Ascending aorta (tissue), 2 donors: ENCODE measurements around the gene RASGEF1B. TPM values are rescaled to one million over a fixed set of nuclear protein-coding genes. Genes with fewer than 3 reads are reported as not detected.

Experiments used
- DNase-seq, 2 donors: peaks; one replicate each; pipeline ENCODE4 v3.0.0-alpha.2; 2019; ENCODE audit warnings: low spot score in 2 of 2
- H3K27ac ChIP-seq, 2 donors: fragments of 200-600 bp; sonication (generic); one replicate each; pipeline ENCODE4 v1.5.1; 2016 to 2017; ENCODE audit warnings: mild to moderate bottlenecking in 1 of 2
- H3K27me3 ChIP-seq: fragments of 200-600 bp; sonication (generic); one replicate; pipeline ENCODE4 v1.5.1; 2017
- H3K36me3 ChIP-seq, 2 donors: fragments of 200-600 bp; sonication (generic); one replicate each; pipeline ENCODE4 v1.5.1; 2016
- H3K4me1 ChIP-seq, 2 donors: fragments of 200-600 bp; sonication (generic); one replicate each; pipeline ENCODE4 v1.5.1; 2016 to 2017; ENCODE audit warnings: mild to moderate bottlenecking in 1 of 2
- H3K4me3 ChIP-seq, 2 donors: fragments of 200-600 bp; sonication (generic); one replicate each; pipeline ENCODE4 v1.5.1; 2016 to 2017; ENCODE audit warnings: mild to moderate bottlenecking in 1 of 2
- H3K9me3 ChIP-seq, 2 donors: fragments of 200-600 bp; sonication (generic); one replicate each; pipeline ENCODE4 v1.5.1; 2016
- intact Hi-C: fragments of 100-400 bp; cut with DNase I; formaldehyde crosslinking; loops from one replicate; pipeline ENCODE4 v1.15.1; 2023
- total RNA-seq: library from RNA; depleted of rRNA; stranded (reverse); fragments of >200 nt; gene quantifications from one replicate; pipeline ENCODE4 v1.1.0, GENCODE V29; 2016
- TF ChIP-seq, protein P1 (sequence below), 3 experiments: fragments of 200-600 bp in 2 of 3; fragments of 450-650 bp in 1 of 3; sonication (generic) in 2 of 3; IDR thresholded peaks; one replicate each; pipeline ENCODE4 v1.5.1; 2016 to 2019; ENCODE audit warnings: antibody characterized with exemption in 3 of 3, mild to moderate bottlenecking in 1 of 3, moderate library complexity in 1 of 3

Gene RASGEF1B
- total RNA-seq, 1 donor from 2014 or later, result 8.4 TPM

- Histone ChIP-seq H3K27me3 (no peaks in the 10 kb centered on the region), H3K36me3 (no peaks in the 10 kb centered on the region), H3K4me1 (no peaks in the 10 kb centered on the region), H3K9me3 (no peaks in the 10 kb centered on the region), H3K4me3 (no peak overlapping the region), H3K27ac (no peak overlapping the region)
- intact Hi-C loops, result no loop called here
- TF ChIP-seq, protein P1, sequence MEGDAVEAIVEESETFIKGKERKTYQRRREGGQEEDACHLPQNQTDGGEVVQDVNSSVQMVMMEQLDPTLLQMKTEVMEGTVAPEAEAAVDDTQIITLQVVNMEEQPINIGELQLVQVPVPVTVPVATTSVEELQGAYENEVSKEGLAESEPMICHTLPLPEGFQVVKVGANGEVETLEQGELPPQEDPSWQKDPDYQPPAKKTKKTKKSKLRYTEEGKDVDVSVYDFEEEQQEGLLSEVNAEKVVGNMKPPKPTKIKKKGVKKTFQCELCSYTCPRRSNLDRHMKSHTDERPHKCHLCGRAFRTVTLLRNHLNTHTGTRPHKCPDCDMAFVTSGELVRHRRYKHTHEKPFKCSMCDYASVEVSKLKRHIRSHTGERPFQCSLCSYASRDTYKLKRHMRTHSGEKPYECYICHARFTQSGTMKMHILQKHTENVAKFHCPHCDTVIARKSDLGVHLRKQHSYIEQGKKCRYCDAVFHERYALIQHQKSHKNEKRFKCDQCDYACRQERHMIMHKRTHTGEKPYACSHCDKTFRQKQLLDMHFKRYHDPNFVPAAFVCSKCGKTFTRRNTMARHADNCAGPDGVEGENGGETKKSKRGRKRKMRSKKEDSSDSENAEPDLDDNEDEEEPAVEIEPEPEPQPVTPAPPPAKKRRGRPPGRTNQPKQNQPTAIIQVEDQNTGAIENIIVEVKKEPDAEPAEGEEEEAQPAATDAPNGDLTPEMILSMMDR (IDR thresholded peaks at IDR 0.05), result no peak
- DNase-seq, result no peak
Measured at GRCh38 chr4:81399306-81400086, 72.2 kb downstream of the RASGEF1B start.

- no peak overlapping the region for H3K4me3 ChIP-seq
- no peaks in the 10 kb centered on the region for H3K36me3 ChIP-seq
- H3K4me1 ChIP-seq, result no peaks in the 10 kb centered on the region
- no peak overlapping the region for H3K27ac ChIP-seq
- no peak for DNase-seq
- TF ChIP-seq, protein P1 (IDR thresholded peaks at IDR 0.05), result no peak
- no peaks in the 10 kb centered on the region for H3K9me3 ChIP-seq
- intact Hi-C loops, result no loop called here
- H3K27me3 ChIP-seq, result no peaks in the 10 kb centered on the region
Measured at GRCh38 chr4:81398379-81398778, 73.3 kb downstream of the RASGEF1B start.

GRCh38 chr4:81397635-81398034, 74.1 kb downstream of the RASGEF1B start:
- intact Hi-C loops, result no loop called here
- Histone ChIP-seq H3K27me3 (no peaks in the 10 kb centered on the region), H3K27ac (no peak overlapping the region), H3K36me3 (no peaks in the 10 kb centered on the region), H3K4me1 (no peaks in the 10 kb centered on the region), H3K9me3 (no peaks in the 10 kb centered on the region), H3K4me3 (no peak overlapping the region)
- DNase-seq, result no peak
- TF ChIP-seq, protein P1 (IDR thresholded peaks at IDR 0.05), result no peak

DNA sequence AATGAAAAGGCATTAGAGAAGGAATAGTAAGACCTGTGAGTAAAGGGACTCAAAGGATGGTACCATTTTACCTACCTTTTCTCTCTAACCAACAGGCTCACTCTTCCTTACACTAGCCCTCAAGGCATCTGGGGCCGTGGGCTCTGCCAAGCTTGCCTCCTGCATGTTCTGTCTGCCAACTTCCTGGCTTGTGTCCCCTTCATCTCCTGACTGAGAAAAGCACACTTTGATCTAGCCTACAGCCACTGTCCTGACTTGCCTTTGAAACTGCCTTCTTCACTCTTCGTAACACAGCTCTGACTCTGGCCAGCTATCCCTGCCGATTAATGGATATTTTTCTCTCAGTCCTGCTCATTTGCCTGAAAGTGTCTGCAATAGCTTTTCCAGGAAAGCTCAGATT, 76.5 kb downstream of the RASGEF1B start:
- no peaks in the 10 kb centered on the region for H3K9me3 ChIP-seq
- TF ChIP-seq, protein P1 (IDR thresholded peaks at IDR 0.05), result no peak
- no peaks in the 10 kb centered on the region for H3K4me1 ChIP-seq
- DNase-seq, result no peak
- no peaks in the 10 kb centered on the region for H3K36me3 ChIP-seq
- intact Hi-C loops, result no loop called here
- no peak overlapping the region for H3K27ac ChIP-seq
- H3K27me3 ChIP-seq, result no peaks in the 10 kb centered on the region
- no peak overlapping the region for H3K4me3 ChIP-seq

GRCh38 chr4:81392164-81392563, 79.5 kb downstream of the RASGEF1B start:
- H3K36me3 ChIP-seq, result no peaks in the 10 kb centered on the region
- no peaks in the 10 kb centered on the region for H3K27me3 ChIP-seq
- H3K4me1 ChIP-seq, result no peaks in the 10 kb centered on the region
- intact Hi-C loops, result no loop called here
- no peaks in the 10 kb centered on the region for H3K9me3 ChIP-seq
- H3K4me3 ChIP-seq, result no peak overlapping the region
- H3K27ac ChIP-seq, result no peak overlapping the region
- no peak for DNase-seq
- TF ChIP-seq, protein P1 (IDR thresholded peaks at IDR 0.05), result no peak
